ENCODE measurements around the gene PRKCA.
"Not testable (repeated sequence)": the region's sequence is repeated elsewhere in the genome, so short reads cannot be mapped to it uniquely, and the experiment has no call there.

The PRKCA gene

GRCh38 chr17:66287911-66288310, 14.5 kb upstream of the PRKCA start:
- in situ Hi-C loops (cut with MboI; ENCODE audit: low sequenced_read_pairs): no loop called here

GRCh38 chr17:66290101-66290722, 12.2 kb upstream of the PRKCA start:
- in situ Hi-C loops (cut with MboI; ENCODE audit: low sequenced_read_pairs): no loop called here

- in situ Hi-C loops (cut with MboI; ENCODE audit: low sequenced_read_pairs): no loop called here
Measured at GRCh38 chr17:66292353-66292752, 10.1 kb upstream of the PRKCA start.

GRCh38 chr17:66296289-66296725, 6.1 kb upstream of the PRKCA start:
- in situ Hi-C loops (cut with MboI; ENCODE audit: low sequenced_read_pairs): no loop called here

GRCh38 chr17:66297443-66297842, 5.0 kb upstream of the PRKCA start:
- in situ Hi-C loops (cut with MboI; ENCODE audit: low sequenced_read_pairs): not testable (repeated sequence)

GRCh38 chr17:66299711-66300110, 2.7 kb upstream of the PRKCA start:
- in situ Hi-C loops (cut with MboI; ENCODE audit: low sequenced_read_pairs): no loop called here

GRCh38 chr17:66300956-66301355, 1.5 kb upstream of the PRKCA start:
- in situ Hi-C loops (cut with MboI; ENCODE audit: low sequenced_read_pairs): no loop called here

- in situ Hi-C loops (cut with MboI; ENCODE audit: low sequenced_read_pairs): no loop called here
Measured at GRCh38 chr17:66301367-66301863, 998 bp upstream of the PRKCA start.

- in situ Hi-C loops (cut with MboI; ENCODE audit: low sequenced_read_pairs): no loop called here
Measured at GRCh38 chr17:66302761-66303626, 581 bp downstream of the PRKCA start.

- in situ Hi-C loops (cut with MboI; ENCODE audit: low sequenced_read_pairs): no loop called here
Measured at GRCh38 chr17:66304304-66305174, 2.1 kb downstream of the PRKCA start.

GRCh38 chr17:66306446-66306845, 4.0 kb downstream of the PRKCA start:
- in situ Hi-C loops (cut with MboI; ENCODE audit: low sequenced_read_pairs): no loop called here

GRCh38 chr17:66307257-66307656, 4.8 kb downstream of the PRKCA start:
- in situ Hi-C loops (cut with MboI; ENCODE audit: low sequenced_read_pairs): no loop called here

GRCh38 chr17:66308856-66309255, 6.4 kb downstream of the PRKCA start:
- in situ Hi-C loops (cut with MboI; ENCODE audit: low sequenced_read_pairs): no loop called here

- in situ Hi-C loops (cut with MboI; ENCODE audit: low sequenced_read_pairs): no loop called here
Measured at GRCh38 chr17:66309793-66310192, 7.4 kb downstream of the PRKCA start.

GRCh38 chr17:66310528-66311148, 8.2 kb downstream of the PRKCA start:
- in situ Hi-C loops (cut with MboI; ENCODE audit: low sequenced_read_pairs): no loop called here

- in situ Hi-C loops (cut with MboI; ENCODE audit: low sequenced_read_pairs): no loop called here
Measured at GRCh38 chr17:66312912-66313311, 10.5 kb downstream of the PRKCA start.

- in situ Hi-C loops (cut with MboI; ENCODE audit: low sequenced_read_pairs): no loop called here
Measured at GRCh38 chr17:66313325-66313724, 10.9 kb downstream of the PRKCA start.

GRCh38 chr17:66313995-66314659, 11.7 kb downstream of the PRKCA start:
- in situ Hi-C loops (cut with MboI; ENCODE audit: low sequenced_read_pairs): no loop called here

GRCh38 chr17:66317629-66318028, 15.2 kb downstream of the PRKCA start:
- in situ Hi-C loops (cut with MboI; ENCODE audit: low sequenced_read_pairs): no loop called here

GRCh38 chr17:66319226-66319625, 16.8 kb downstream of the PRKCA start:
- in situ Hi-C loops (cut with MboI; ENCODE audit: low sequenced_read_pairs): no loop called here
